ENCODE measurements around the gene FLT4. TPM values are rescaled to one million over a fixed set of nuclear protein-coding genes. Genes with fewer than 3 reads are reported as not detected.

Gene FLT4
- total RNA-seq, 1 experiment from 2014 or later, result 6.3 TPM

DNA sequence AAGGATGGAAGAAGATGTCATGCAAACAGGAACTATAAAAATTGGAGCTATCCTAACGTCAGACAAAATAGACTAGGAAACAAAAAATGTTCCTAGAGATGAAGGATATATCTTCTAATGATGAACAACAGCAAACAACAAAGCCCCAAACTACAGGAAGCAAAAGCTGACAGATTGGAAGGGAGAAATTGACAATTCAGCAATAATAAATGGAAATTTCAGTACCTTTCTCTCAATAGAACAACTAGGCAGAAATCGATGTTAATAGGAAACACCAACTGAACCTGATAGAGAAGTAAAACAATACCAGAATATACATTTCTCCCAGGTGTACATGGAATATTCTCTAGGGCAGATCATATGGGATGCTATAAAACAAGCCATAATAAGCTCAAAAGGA, 65.7 kb downstream of the FLT4 start:
- no peak overlapping the region for H3K27ac Mint-ChIP-seq
- no peak overlapping the region for H3K4me3 Mint-ChIP-seq
- Histone ChIP-seq H2AFZ (ENCODE audit: low read length) (no peak overlapping the region), H2BK5ac (ENCODE audit: insufficient read length, low read length) (no peak overlapping the region), H3K79me2 (ENCODE audit: insufficient read depth, low read length) (no peaks in the 10 kb centered on the region), H3K9me3 (ENCODE audit: control insufficient read depth, low read depth, low read length) (no peaks in the 10 kb centered on the region), H3K14ac (ENCODE audit: insufficient read depth, low read length) (no peak overlapping the region), H4K20me1 (ENCODE audit: control insufficient read depth, insufficient read depth, insufficient read length) (no peaks in the 10 kb centered on the region), H2BK120ac (ENCODE audit: low read depth, low read length, poor library complexity, severe bottlenecking) (no peak overlapping the region), H3K23me2 (ENCODE audit: insufficient read length, low read depth, low read length, poor library complexity, severe bottlenecking) (no peaks in the 10 kb centered on the region), H4K5ac (ENCODE audit: insufficient read length, low read depth, low read length) (no peak overlapping the region), H3K27ac (ENCODE audit: insufficient read length, low read depth, low read length) (no peak overlapping the region), H2BK20ac (ENCODE audit: low read depth, low read length, poor library complexity, severe bottlenecking) (no peak overlapping the region), H3K4me1 (ENCODE audit: insufficient read depth, low read length) (no peaks in the 10 kb centered on the region), H3K9ac (ENCODE audit: extremely low read depth, insufficient read length, low read length) (no peak overlapping the region), H2AK5ac (ENCODE audit: insufficient read length, low read length) (no peak overlapping the region), H4K8ac (replicated peaks; ENCODE audit: insufficient read length, low read depth, low read length) (no peak overlapping the region), H3T11ph (ENCODE audit: low read length) (no peak overlapping the region), H4K91ac (ENCODE audit: insufficient read length, low read depth, low read length) (no peak overlapping the region), H3K23ac (ENCODE audit: insufficient read length, low read depth, low read length) (no peak overlapping the region), H3K79me1 (ENCODE audit: insufficient read depth, low read depth, low read length, poor library complexity, severe bottlenecking) (no peaks in the 10 kb centered on the region), H3K27me3 (ENCODE audit: insufficient read depth, low read length) (peaks cover 5% of the 10 kb centered on the region; the same call in 1 of the 2 replicates), H3K56ac (ENCODE audit: insufficient read length, low read depth, low read length) (no peak overlapping the region), H3K18ac (ENCODE audit: insufficient read length, low read depth, low read length) (no peak overlapping the region), H3K4me2 (ENCODE audit: insufficient read depth, insufficient read length, low read length) (no peak overlapping the region), H3K4ac (ENCODE audit: low read depth, low read length) (no peak overlapping the region), H2BK15ac (ENCODE audit: low read depth, low read length) (no peak overlapping the region), H2BK12ac (ENCODE audit: insufficient read length, low read depth, low read length) (no peak overlapping the region)
- H3K4me1 Mint-ChIP-seq, result no peaks in the 10 kb centered on the region
- no peak for DNase-seq
- H3K9me3 Mint-ChIP-seq, result no peaks in the 10 kb centered on the region
- WGBS (ENCODE audit: extremely low coverage, insufficient read length, low lambda C conversion rate), result no CpG with 5 or more reads among the region's 2 CpGs
- peaks cover 41% of the 10 kb centered on the region for H3K27me3 Mint-ChIP-seq (ENCODE audit: low read depth)
- TF ChIP-seq, protein P1, sequence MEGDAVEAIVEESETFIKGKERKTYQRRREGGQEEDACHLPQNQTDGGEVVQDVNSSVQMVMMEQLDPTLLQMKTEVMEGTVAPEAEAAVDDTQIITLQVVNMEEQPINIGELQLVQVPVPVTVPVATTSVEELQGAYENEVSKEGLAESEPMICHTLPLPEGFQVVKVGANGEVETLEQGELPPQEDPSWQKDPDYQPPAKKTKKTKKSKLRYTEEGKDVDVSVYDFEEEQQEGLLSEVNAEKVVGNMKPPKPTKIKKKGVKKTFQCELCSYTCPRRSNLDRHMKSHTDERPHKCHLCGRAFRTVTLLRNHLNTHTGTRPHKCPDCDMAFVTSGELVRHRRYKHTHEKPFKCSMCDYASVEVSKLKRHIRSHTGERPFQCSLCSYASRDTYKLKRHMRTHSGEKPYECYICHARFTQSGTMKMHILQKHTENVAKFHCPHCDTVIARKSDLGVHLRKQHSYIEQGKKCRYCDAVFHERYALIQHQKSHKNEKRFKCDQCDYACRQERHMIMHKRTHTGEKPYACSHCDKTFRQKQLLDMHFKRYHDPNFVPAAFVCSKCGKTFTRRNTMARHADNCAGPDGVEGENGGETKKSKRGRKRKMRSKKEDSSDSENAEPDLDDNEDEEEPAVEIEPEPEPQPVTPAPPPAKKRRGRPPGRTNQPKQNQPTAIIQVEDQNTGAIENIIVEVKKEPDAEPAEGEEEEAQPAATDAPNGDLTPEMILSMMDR (conservative IDR thresholded peaks at IDR 0.05), result no peak
- H3K36me3 Mint-ChIP-seq (ENCODE audit: insufficient read depth in 1 of 3, low read depth in 3 of 3), result no peaks in the 10 kb centered on the region

Data from H9 (cell line).